Endothelial cell of umbilical vein (primary cell): Measurements from ENCODE around the gene ST6GALNAC4.

Experiments used
- POLR2A ChIP-seq: IDR thresholded peaks from 2 replicates; pipeline ENCODE4 v1.6.1; 2012; ENCODE audit warnings: low read depth, mild to moderate bottlenecking, control low read depth, low read length
- POLR2AphosphoS5 ChIP-seq: IDR thresholded peaks from 2 replicates; pipeline ENCODE4 v1.6.1; 2012; ENCODE audit warnings: low read depth, mild to moderate bottlenecking, control low read depth, low read length, moderate library complexity; ENCODE audit not compliant: insufficient read depth
- TF ChIP-seq, protein P1 (sequence below), 2 donors: IDR thresholded peaks; 1 replicate in 1 of 2; 2 replicates in 1 of 2; pipeline ENCODE4 v1.5.1; 2011; ENCODE audit warnings: low read length in 2 of 2, mild to moderate bottlenecking in 2 of 2, moderate library complexity in 2 of 2, control low read depth in 1 of 2, inconsistent platforms in 1 of 2, low read depth in 1 of 2; ENCODE audit not compliant: insufficient read depth in 1 of 2; ENCODE audit errors: extremely low read depth in 1 of 2
- TF ChIP-seq, protein P2 (sequence below): IDR thresholded peaks from 2 replicates; pipeline ENCODE4 v1.6.1; 2011; ENCODE audit not compliant: insufficient read depth, insufficient read length

DNA sequence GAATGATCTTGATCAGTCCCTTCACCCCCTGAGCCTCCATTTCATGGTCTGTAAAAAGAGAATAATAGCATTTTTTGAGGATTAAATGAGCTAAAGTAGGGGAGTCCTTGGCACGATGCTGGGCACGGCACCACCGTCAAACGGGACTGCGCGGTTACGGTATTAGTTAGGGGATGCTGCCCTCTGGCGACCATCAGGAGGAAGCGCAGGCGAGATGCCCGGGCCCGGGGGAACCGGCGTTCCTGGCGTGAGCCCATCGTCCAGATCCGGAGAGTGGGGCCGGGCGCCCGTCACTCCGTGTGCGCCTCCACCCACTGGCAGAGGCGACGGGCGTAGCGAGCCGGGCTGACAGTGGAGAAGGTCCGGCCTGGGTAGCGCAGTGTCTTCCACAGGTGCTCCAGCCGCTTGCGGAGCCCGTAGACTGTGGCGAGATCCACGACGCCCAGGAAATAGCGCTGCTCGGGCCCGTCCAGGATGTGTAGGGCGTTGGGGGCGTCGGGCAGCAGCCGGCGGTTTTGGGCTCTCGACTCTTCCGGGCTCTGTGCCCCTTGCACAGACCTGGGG, 4.8 kb upstream of the ST6GALNAC4 start:
- TF ChIP-seq, protein P1, sequence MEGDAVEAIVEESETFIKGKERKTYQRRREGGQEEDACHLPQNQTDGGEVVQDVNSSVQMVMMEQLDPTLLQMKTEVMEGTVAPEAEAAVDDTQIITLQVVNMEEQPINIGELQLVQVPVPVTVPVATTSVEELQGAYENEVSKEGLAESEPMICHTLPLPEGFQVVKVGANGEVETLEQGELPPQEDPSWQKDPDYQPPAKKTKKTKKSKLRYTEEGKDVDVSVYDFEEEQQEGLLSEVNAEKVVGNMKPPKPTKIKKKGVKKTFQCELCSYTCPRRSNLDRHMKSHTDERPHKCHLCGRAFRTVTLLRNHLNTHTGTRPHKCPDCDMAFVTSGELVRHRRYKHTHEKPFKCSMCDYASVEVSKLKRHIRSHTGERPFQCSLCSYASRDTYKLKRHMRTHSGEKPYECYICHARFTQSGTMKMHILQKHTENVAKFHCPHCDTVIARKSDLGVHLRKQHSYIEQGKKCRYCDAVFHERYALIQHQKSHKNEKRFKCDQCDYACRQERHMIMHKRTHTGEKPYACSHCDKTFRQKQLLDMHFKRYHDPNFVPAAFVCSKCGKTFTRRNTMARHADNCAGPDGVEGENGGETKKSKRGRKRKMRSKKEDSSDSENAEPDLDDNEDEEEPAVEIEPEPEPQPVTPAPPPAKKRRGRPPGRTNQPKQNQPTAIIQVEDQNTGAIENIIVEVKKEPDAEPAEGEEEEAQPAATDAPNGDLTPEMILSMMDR (IDR thresholded peaks at IDR 0.05; ENCODE audit: extremely low read depth in 1 of 2, insufficient read depth in 1 of 2, low read depth in 1 of 2, low read length in 2 of 2), result peak; percentile 94 to 95
- TF ChIP-seq POLR2A (no peak), POLR2AphosphoS5 (no peak)
- TF ChIP-seq, protein P2, sequence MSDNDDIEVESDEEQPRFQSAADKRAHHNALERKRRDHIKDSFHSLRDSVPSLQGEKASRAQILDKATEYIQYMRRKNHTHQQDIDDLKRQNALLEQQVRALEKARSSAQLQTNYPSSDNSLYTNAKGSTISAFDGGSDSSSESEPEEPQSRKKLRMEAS, result no peak
